K562 (cell line): ENCODE data around the gene PNPLA1. TPM values are rescaled to one million over a fixed set of nuclear protein-coding genes. Genes with fewer than 3 reads are reported as not detected.

ENCODE experiments used
- ATAC-seq: fragments of 200-7000 bp; cut with Tn5 transposase; 3 replicates; pipeline ENCODE4 v1.9.1; 2020; ENCODE audit warnings: moderate library complexity
- BruUV-seq: library from RNA; stranded (reverse); fragments of 400-500 nt; replicated peaks from 2 replicates; lab custom pipeline; 2021; lab: Mats Ljungman, UMichigan
- CTCF ChIA-PET: fragments of 300-600 bp; formaldehyde crosslinking; extraction: SDS; loops from one replicate; lab custom pipeline; 2021; ENCODE audit warnings: low intra/inter-chr PET ratio; lab: Yijun Ruan, JAX
- POLR2A ChIA-PET: fragments of 300-600, 350-650 bp; sonication (Branson Sonifier 250); formaldehyde crosslinking; extraction: SDS; loops from one replicate; lab custom pipeline; 2021; ENCODE audit warnings: antibody characterized with exemption, inconsistent platforms; lab: Yijun Ruan, JAX
- DNase-seq, 4 experiments: peaks; one replicate each; pipeline versions ENCODE4 v3.0.0 to v3.0.0-alpha.2; 2011 to 2018; ENCODE audit warnings: low spot score in 3 of 4, mixed read lengths in 3 of 4; ENCODE audit errors: extremely low read depth in 1 of 4
- FAIRE-seq: peaks from 2 replicates; lab custom pipeline; 2011; peaks lifted over from hg19 to GRCh38; lab: Jason Lieb, UNC
- H2AFZ ChIP-seq: 2 replicates; pipeline ENCODE4 v1.6.0; 2011; ENCODE audit warnings: low read depth, low read length, control low read depth, inconsistent platforms
- H3K27ac ChIP-seq: fragments of 200-600 bp; 3 replicates; pipeline ENCODE4 v1.8.0; 2011; ENCODE audit warnings: low read depth, mild to moderate bottlenecking, control low read depth, inconsistent platforms, low read length, moderate library complexity, mixed read lengths; ENCODE audit errors: extremely low read depth
- H3K27me3 ChIP-seq, 2 experiments: fragments of 300-600 bp in 1 of 2; 2 replicates in 1 of 2; 3 replicates in 1 of 2; pipeline versions ENCODE4 v1.6.0 to v1.8.0; 2011; ENCODE audit warnings: inconsistent platforms in 2 of 2, low read length in 2 of 2, mild to moderate bottlenecking in 1 of 2, mixed read lengths in 1 of 2, moderate library complexity in 1 of 2; ENCODE audit not compliant: control insufficient read depth in 2 of 2, insufficient read depth in 2 of 2
- H3K36me3 ChIP-seq: fragments of 300-600 bp; 3 replicates; pipeline ENCODE4 v1.8.0; 2011; ENCODE audit warnings: mild to moderate bottlenecking, low read length, inconsistent platforms; ENCODE audit not compliant: control insufficient read depth, insufficient read depth
- H3K4me1 ChIP-seq, 2 experiments: fragments of 200-600 bp in 1 of 2; replicated peaks in 1 of 2; 2 replicates in 1 of 2; 3 replicates in 1 of 2; pipeline versions ENCODE4 v1.5.1 to v1.8.0; 2011; ENCODE audit warnings: inconsistent platforms in 2 of 2, low read length in 2 of 2, mild to moderate bottlenecking in 1 of 2, mixed read lengths in 1 of 2, moderate library complexity in 1 of 2; ENCODE audit not compliant: control insufficient read depth in 2 of 2, insufficient read depth in 2 of 2
- H3K4me2 ChIP-seq: 2 replicates; pipeline ENCODE4 v1.6.1; 2011; ENCODE audit warnings: low read length, control low read depth, inconsistent platforms, mixed read lengths; ENCODE audit not compliant: insufficient read depth
- H3K4me3 ChIP-seq: fragments of 200-600 bp; sonication (generic), shearing (Covaris generic); 2 replicates; pipeline ENCODE4 v1.5.1; 2016; ENCODE audit warnings: control low read depth, inconsistent platforms
- H3K79me2 ChIP-seq: fragments of 200-600 bp; 3 replicates; pipeline ENCODE4 v1.8.0; 2011; ENCODE audit warnings: low read length, inconsistent platforms; ENCODE audit not compliant: control insufficient read depth, insufficient read depth
- H3K9ac ChIP-seq, 2 experiments: 2 replicates each; pipeline versions ENCODE4 v1.6.0 to v1.6.1; 2011; ENCODE audit warnings: low read depth in 2 of 2, low read length in 2 of 2, control low read depth in 1 of 2, inconsistent platforms in 1 of 2, mild to moderate bottlenecking in 1 of 2, mixed read lengths in 1 of 2; ENCODE audit not compliant: insufficient read depth in 1 of 2
- H3K9me1 ChIP-seq: one replicate; pipeline ENCODE4 v1.6.0; 2011; ENCODE audit warnings: inconsistent platforms, mild to moderate bottlenecking, low read length, moderate library complexity; ENCODE audit not compliant: control insufficient read depth, insufficient read depth
- H3K9me3 ChIP-seq: replicated peaks from 2 replicates; pipeline ENCODE4 v1.5.1; 2011; ENCODE audit warnings: low read depth, low read length, inconsistent platforms; ENCODE audit not compliant: control insufficient read depth, insufficient read depth
- H4K20me1 ChIP-seq: replicated peaks from 2 replicates; pipeline ENCODE4 v1.6.1; 2011; ENCODE audit warnings: low read length, inconsistent platforms, mixed read lengths; ENCODE audit not compliant: control insufficient read depth, insufficient read depth
- CEBPG ChIP-seq, 3 experiments: fragments of 200-800 bp in 1 of 3; sonication (Bioruptor generic) in 1 of 3; sonication (generic) in 1 of 3; formaldehyde crosslinking in 1 of 3; IDR thresholded peaks in 2 of 3; conservative IDR thresholded peaks in 1 of 3; 2 replicates each; pipeline versions ENCODE4 v1.6.1 to v1.8.0; 2016 to 2022; ENCODE audit warnings: missing compliant biosample characterization in 2 of 3, missing genetic modification characterization in 2 of 3, mild to moderate bottlenecking in 1 of 3, missing genetic modification reagents in 1 of 3
- EP300 ChIP-seq: IDR thresholded peaks from 2 replicates; pipeline ENCODE4 v1.6.1; 2012; ENCODE audit warnings: low read length, improper control_type of control experiment
- RREB1 ChIP-seq: fragments of 250-450 bp; sonication (Bioruptor Pico); IDR thresholded peaks from 2 replicates; pipeline ENCODE4 v1.4.0; 2020
- SOX6 ChIP-seq: fragments of 450-650 bp; IDR thresholded peaks from 2 replicates; pipeline ENCODE4 v1.6.1; 2014; ENCODE audit warnings: mild to moderate bottlenecking
- ZC3H11A ChIP-seq: IDR thresholded peaks from 2 replicates; pipeline ENCODE4 v1.6.1; 2012; ENCODE audit warnings: low read depth, low read length, improper control_type of control experiment
- WGBS: fragments of 100-300 bp; shearing (Covaris generic); methylation state at CpG from one replicate; pipeline ENCODE4 v1.1.6; 2016; ENCODE audit warnings: low coverage, mixed read lengths; ENCODE audit not compliant: insufficient coverage; ENCODE audit errors: missing lambda C conversion rate; 5-methylcytosine and 5-hydroxymethylcytosine counted together
- in situ Hi-C: fragments of 300-500 bp; cut with MboI; formaldehyde crosslinking; loops from 4 replicates; pipeline ENCODE4 v1.15.0; 2018; ENCODE audit warnings: inconsistent platforms, mixed read lengths
- intact Hi-C: fragments of 100-400 bp; cut with micrococcal nuclease; formaldehyde crosslinking; loops from 2 replicates; pipeline ENCODE4 v1.14.2; 2022
- polyA plus RNA-seq, 8 experiments: library from polyadenylated mRNA; depleted of rRNA in 4 of 8; stranded (reverse) in 5 of 8; unstranded in 3 of 8; fragments of >200 nt; fragmentation: Nextera tagmentation in 2 of 8; fragmentation: Illumina TruSeq in 1 of 8; extraction: Ambion mirVana in 2 of 8; extraction: Trizol in 1 of 8; gene quantifications; 2 replicates each; pipeline versions ENCODE4 v1.2.1 to v1.2.3, GENCODE V29; 2011 to 2014; ENCODE audit warnings: inconsistent platforms in 1 of 8, missing spikeins in 1 of 8
- total RNA-seq, 7 experiments: library from RNA; depleted of rRNA in 6 of 7; stranded (reverse); fragments of >200 nt in 6 of 7; fragmentation: Illumina TruSeq in 2 of 7; extraction: Trizol in 2 of 7; gene quantifications; 2 replicates each; pipeline versions ENCODE4 v1.2.1 to v1.2.3, GENCODE V29; 2011 to 2021; ENCODE audit warnings: low replicate concordance in 1 of 7
- TF ChIP-seq, protein P1 (sequence below): fragments of 450-650 bp; IDR thresholded peaks from 2 replicates; pipeline ENCODE4 v1.6.1; 2018; ENCODE audit not compliant: partially characterized antibody
- TF ChIP-seq, protein P2 (sequence below), 2 experiments: IDR thresholded peaks; 2 replicates each; pipeline ENCODE4 v1.6.1; 2011; ENCODE audit warnings: borderline replicate concordance in 1 of 2, control low read depth in 1 of 2, low read depth in 1 of 2, low read length in 1 of 2, mild to moderate bottlenecking in 1 of 2, mixed read lengths in 1 of 2, moderate library complexity in 1 of 2; ENCODE audit not compliant: insufficient read depth in 1 of 2, insufficient read length in 1 of 2, poor library complexity in 1 of 2, severe bottlenecking in 1 of 2; ENCODE audit errors: extremely low read depth in 1 of 2
- TF ChIP-seq, protein P3 (sequence below): sonication (generic); formaldehyde crosslinking; IDR thresholded peaks from 2 replicates; pipeline ENCODE4 v1.5.0; 2020; ENCODE audit warnings: missing genetic modification reagents

Gene PNPLA1
- total and polyA plus RNA-seq, 9 of the 15 experiments (the other 6 are each of a cell fraction or from before 2014, with no cell fraction given), result 0.04 to 0.27 (median 0.13) TPM; not detected in 2

GRCh38 chr6:36224918-36225461 lies 44.9 kb upstream of the PNPLA1 start:
- WGBS, result 6% methylated on average over 5 of the region's 5 CpGs
- peak; percentile 81 for ATAC-seq
- Histone ChIP-seq H4K20me1 (no peaks in the 10 kb centered on the region), H3K79me2 (no peaks in the 10 kb centered on the region), H3K27ac (peak overlapping the region; percentile 20; the same call in 2 of the 3 replicates), H3K4me1 (peaks cover 5 to 27% of the 10 kb centered on the region in 2 experiments), H3K27me3 (no peaks in the 10 kb centered on the region), H3K9me1 (peaks cover 6% of the 10 kb centered on the region), H3K9ac (peak overlapping the region; percentile 17 to 83), H2AFZ (peak overlapping the region; percentile 54), H3K36me3 (peaks cover 35% of the 10 kb centered on the region; the same call in 2 of the 3 replicates), H3K4me2 (peak overlapping the region; percentile 42), H3K4me3 (no peak overlapping the region), H3K9me3 (no peaks in the 10 kb centered on the region)
- peak; percentile 85 for FAIRE-seq
- in situ Hi-C loops, result no loop called here
- POLR2A ChIA-PET, result interaction anchor here (0.5 to 1.9 kb wide), 3 partner anchors 9 to 11 kb away, joined by 3 to 8 read pairs (median 4); no protein-coding TSS in a partner anchor
- DNase-seq, result peak; percentile 87 to 93 (median 92)
- intact Hi-C loops, result no loop called here
- BruUV-seq, result no TSS peak
- CTCF ChIA-PET, result no interaction called here
- TF ChIP-seq ZC3H11A (no peak), CEBPG (CRISPR knock-in tag; IDR thresholded peaks at IDR 0.05) (no peak), CEBPG (tag; conservative IDR thresholded peaks at IDR 0.05 in 1 of 2, IDR thresholded peaks at IDR 0.05 in 1 of 2) (peak in 1 of 2 experiments; percentile 73; a peak in 2 of 4 replicates), SOX6 (peak; percentile 34; the same call in 1 of the 2 replicates), EP300 (no peak; the same call in 1 of the 2 replicates), RREB1 (CRISPR knock-in tag) (no peak)
- TF ChIP-seq, protein P1, sequence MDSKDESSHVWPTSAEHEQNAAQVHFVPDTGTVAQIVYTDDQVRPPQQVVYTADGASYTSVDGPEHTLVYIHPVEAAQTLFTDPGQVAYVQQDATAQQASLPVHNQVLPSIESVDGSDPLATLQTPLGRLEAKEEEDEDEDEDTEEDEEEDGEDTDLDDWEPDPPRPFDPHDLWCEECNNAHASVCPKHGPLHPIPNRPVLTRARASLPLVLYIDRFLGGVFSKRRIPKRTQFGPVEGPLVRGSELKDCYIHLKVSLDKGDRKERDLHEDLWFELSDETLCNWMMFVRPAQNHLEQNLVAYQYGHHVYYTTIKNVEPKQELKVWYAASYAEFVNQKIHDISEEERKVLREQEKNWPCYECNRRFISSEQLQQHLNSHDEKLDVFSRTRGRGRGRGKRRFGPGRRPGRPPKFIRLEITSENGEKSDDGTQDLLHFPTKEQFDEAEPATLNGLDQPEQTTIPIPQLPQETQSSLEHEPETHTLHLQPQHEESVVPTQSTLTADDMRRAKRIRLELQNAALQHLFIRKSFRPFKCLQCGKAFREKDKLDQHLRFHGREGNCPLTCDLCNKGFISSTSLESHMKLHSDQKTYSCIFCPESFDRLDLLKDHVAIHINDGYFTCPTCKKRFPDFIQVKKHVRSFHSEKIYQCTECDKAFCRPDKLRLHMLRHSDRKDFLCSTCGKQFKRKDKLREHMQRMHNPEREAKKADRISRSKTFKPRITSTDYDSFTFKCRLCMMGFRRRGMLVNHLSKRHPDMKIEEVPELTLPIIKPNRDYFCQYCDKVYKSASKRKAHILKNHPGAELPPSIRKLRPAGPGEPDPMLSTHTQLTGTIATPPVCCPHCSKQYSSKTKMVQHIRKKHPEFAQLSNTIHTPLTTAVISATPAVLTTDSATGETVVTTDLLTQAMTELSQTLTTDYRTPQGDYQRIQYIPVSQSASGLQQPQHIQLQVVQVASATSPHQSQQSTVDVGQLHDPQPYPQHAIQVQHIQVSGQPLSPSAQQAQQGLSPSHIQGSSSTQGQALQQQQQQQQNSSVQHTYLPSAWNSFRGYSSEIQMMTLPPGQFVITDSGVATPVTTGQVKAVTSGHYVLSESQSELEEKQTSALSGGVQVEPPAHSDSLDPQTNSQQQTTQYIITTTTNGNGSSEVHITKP, result peak; percentile 78
- TF ChIP-seq, protein P2, sequence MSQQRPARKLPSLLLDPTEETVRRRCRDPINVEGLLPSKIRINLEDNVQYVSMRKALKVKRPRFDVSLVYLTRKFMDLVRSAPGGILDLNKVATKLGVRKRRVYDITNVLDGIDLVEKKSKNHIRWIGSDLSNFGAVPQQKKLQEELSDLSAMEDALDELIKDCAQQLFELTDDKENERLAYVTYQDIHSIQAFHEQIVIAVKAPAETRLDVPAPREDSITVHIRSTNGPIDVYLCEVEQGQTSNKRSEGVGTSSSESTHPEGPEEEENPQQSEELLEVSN (IDR thresholded peaks at IDR 0.05; ENCODE audit: borderline replicate concordance in 1 of 2, extremely low read depth in 1 of 2, insufficient read depth in 1 of 2, insufficient read length in 1 of 2, low read depth in 1 of 2, low read length in 1 of 2, poor library complexity in 1 of 2, severe bottlenecking in 1 of 2), result peak in 1 of 2 experiments; percentile 51
- TF ChIP-seq, protein P3, sequence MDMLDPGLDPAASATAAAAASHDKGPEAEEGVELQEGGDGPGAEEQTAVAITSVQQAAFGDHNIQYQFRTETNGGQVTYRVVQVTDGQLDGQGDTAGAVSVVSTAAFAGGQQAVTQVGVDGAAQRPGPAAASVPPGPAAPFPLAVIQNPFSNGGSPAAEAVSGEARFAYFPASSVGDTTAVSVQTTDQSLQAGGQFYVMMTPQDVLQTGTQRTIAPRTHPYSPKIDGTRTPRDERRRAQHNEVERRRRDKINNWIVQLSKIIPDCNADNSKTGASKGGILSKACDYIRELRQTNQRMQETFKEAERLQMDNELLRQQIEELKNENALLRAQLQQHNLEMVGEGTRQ (CRISPR knock-in tag), result no peak
